Daoy (cell line): ENCODE measurements around the gene SEC22A. TPM values are rescaled to one million over a fixed set of nuclear protein-coding genes. Genes with fewer than 3 reads are reported as not detected.

Source experiments
- DNase-seq: peaks from one replicate; pipeline ENCODE4 v3.0.0-alpha.2; 2015; ENCODE audit warnings: low read depth
- total RNA-seq: library from RNA; depleted of rRNA; stranded (reverse); fragments of >200 nt; shearing (Covaris generic); gene quantifications from 2 replicates; pipeline ENCODE4 v1.2.3, GENCODE V29; 2014

The SEC22A gene
- total RNA-seq, 1 experiment from 2014 or later: 44.9 TPM

- no peak for DNase-seq
These were observed 85.6 kb downstream of the SEC22A start for GRCh38 chr3:123287051-123287961.

- no peak for DNase-seq
These were observed 86.2 kb downstream of the SEC22A start for GRCh38 chr3:123287962-123288302.

- no peak for DNase-seq
These were observed 87.8 kb downstream of the SEC22A start for GRCh38 chr3:123289391-123290106.

DNA sequence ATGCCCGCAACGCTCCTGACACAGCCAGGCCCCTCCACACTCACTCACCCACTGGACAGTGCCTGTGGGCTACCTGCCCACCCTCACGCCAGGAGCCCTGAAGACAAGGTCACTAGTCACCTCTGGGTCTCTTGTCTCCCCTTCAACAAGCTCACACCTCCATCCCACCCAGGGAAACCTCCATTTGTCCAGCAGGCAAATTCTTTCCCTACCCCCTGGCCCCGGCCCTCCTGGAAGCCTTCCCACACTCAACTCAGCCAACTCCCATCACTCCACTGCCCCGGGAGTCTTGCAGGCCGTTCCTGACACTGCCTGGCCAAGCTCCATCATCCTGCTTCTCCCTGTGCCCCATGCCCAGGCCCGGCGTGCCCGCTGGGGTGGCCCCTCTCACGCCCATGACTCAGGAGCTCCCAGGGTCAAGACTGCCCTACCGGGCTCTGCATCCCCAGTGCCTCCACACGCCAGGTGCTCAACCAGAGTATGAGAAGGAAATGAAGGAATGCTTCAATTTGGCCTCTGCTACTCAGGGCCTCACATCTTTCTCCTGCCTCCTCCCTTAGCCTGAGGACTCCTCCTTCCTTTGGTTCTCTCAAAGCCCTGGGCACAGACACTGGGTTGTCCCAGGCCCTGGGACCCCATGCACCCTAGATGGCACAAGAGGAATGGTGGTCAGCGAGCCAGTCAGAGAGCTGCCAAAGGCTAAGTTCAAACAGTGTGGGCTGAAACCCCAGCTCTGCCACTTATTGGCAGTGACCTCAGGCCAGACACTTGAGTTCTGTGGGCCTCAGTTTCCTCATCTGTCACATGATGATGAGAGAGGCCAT is 88.6 kb downstream of the SEC22A start:
- no peak for DNase-seq

DNA sequence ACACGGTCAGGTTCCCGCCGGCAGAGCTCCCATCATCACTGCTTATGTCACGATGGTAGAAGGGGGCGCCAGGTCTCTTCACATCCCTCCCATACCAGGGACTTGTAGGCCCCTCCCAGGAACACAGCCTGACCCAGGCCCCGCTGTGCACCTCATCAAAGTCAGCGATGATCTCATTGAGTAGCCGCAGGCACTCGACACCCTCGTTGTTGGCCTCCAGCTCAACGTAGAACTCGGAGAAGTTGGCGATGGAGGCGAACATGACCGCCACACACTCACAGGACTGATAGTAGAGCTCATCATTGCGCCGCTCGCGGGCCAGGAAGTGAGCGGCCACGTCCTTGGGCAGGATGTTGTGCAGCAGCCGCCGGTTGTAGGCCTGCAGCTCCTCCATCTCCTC is 89.2 kb downstream of the SEC22A start:
- no peak for DNase-seq

GRCh38 chr3:123291404-123291803 is 89.7 kb downstream of the SEC22A start:
- no peak for DNase-seq

DNA sequence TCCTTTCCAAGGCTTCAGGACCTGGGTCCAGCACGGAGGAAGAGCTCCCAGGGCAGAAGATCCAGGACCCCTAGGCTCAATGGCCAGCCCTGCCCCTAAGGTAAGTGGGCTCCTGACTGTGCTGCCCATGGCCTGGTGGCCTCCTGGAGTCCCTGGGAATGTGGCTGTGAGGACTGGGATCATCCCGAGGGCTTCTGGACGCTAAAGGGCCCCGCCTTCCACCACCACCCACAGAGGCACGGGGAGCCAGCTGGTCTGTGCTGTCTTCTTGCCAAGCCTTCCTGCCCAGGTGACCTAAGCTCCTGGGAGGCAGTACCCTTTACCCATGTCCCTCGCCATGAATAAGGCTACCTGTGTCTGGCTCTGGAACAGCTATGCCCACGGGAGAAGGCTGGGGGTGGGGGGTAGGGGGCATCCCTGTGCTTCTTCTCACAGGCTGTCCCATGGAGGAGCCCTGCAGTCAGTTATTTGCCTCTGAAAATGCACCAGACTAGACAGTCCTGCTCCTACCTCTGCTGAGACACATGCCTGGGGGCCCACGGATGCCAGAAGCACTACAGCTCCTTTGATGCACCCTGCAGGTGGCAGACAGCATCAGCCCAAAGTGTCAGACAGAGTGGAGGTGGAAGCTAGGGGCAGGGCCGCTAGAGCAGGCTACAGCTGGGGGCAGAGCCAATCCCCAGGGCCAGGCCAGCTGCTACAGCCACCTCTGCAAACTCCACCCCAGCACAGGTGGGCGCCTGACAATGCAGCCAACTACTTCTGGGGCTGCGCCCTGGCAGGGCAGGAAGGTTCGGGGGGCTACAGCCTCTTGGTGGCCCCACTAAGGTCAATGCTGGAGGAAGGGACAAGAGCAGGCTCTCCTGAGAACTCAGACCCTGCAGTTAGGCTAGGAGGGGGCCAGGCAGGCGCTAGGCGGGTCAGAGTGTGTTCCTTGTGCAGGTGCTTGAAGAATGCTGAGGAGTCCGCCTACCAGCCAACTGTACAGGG is 90.9 kb downstream of the SEC22A start:
- DNase-seq: no peak

DNA sequence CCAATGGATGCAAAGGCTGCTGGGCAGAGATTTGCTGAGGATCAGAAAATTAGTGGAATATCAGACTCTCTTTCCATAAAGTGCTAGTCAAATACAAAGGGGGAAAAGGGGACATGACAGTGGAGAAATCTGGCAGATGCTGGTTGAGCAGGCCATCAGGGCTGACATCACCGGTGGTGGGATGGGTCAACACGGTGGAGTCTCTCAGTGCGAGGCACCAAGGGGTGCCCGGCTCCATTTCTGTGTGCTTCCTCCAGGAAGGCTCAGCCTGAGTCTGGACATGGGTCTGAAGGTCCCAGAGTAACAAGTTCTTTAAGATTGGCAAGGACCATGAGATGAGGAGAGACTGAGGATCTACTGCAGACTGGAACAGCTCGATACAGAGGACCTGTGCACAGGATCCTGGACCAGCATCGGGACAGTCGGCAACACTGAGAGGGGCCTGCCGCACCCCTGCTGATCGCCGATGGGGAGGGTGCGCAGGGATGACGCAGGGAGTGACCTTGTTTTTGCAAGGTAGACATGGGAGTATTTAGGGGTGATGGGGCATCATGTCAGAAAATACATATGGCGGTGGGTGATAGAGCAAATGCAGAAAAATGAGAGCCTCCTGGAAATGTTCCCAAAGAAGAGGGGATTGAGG is 92.7 kb downstream of the SEC22A start:
- DNase-seq: no peak

GRCh38 chr3:123295171-123295900 is 93.6 kb downstream of the SEC22A start:
- DNase-seq: no peak

GRCh38 chr3:123295901-123296250 is 94.1 kb downstream of the SEC22A start:
- no peak for DNase-seq

DNA sequence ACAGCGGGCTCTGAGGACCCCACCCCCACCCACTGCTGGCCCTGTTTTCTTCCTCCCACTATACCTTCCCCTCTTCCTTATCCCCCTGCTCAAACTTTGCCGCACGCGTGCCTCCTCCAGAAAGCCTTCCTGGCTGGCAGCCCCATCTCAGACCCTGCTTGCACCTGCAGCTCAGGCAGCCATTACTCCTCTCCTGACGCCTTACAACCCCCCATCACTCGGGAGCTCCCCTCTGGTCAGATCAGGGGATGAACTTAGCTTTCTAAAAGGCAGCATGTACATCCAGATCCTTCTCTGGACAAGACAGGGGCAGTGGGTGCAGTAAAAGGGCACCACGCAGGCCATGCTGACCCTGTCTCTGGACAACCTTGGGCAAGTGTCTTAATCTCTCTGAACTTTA is 94.5 kb downstream of the SEC22A start:
- DNase-seq: no peak

- DNase-seq: no peak
These were observed 95.3 kb downstream of the SEC22A start for GRCh38 chr3:123296836-123297626.

DNA sequence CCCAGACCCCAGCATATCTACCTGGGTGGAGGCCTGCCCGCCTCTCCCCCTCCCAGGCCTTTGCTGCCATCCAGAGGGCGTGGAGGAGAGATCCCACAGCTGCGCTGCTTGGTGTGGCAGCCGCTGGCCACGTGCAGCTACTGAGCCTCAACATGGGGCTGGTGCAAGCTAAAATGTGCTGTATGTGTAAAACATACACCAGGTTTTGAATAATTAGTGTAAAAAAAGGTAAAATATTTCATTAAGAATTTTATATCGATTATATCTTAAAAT is 95.8 kb downstream of the SEC22A start:
- no peak for DNase-seq

GRCh38 chr3:123298903-123299302 is 97.2 kb downstream of the SEC22A start:
- no peak for DNase-seq

DNA sequence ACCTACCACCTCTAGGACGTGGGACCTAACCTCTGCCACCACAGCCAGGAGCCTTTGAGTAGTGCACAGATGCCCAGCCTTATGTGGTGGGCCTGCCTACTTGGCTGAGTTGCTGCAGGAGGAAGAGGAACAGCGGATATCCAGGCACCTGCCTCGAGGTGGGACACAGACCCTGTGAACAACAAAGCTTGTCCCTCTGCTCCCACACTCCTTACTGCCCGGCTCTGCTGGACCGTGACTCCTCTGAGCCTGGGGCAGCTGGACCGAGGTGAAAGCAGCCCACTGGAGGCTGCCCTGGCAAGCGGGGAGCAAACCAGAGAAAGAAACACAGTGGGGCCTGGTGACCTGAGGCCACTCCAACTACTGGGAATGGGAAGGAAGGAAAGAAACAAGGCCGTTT is 97.8 kb downstream of the SEC22A start:
- DNase-seq: no peak

DNA sequence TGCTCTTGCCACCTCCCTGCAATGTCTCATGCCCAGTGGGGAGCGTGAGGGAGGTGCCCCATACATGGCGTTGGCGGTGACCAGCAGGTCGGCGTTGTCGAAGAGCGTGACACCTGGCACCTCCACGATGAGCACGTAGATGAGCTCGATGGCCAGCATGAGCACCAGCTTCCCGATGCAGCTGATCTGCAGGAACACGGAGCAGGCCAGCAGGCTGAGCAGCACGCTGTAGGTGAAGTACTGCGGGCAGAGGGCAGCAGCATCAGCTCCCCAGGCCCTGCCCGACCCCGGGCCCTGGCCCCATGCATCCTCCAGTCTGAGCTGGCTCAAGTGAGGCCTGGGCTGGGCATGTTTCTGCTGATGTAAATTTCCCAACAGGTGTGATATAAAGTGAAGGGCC is 98.3 kb downstream of the SEC22A start:
- DNase-seq: no peak

GRCh38 chr3:123300583-123300982 is 98.8 kb downstream of the SEC22A start:
- no peak for DNase-seq

DNA sequence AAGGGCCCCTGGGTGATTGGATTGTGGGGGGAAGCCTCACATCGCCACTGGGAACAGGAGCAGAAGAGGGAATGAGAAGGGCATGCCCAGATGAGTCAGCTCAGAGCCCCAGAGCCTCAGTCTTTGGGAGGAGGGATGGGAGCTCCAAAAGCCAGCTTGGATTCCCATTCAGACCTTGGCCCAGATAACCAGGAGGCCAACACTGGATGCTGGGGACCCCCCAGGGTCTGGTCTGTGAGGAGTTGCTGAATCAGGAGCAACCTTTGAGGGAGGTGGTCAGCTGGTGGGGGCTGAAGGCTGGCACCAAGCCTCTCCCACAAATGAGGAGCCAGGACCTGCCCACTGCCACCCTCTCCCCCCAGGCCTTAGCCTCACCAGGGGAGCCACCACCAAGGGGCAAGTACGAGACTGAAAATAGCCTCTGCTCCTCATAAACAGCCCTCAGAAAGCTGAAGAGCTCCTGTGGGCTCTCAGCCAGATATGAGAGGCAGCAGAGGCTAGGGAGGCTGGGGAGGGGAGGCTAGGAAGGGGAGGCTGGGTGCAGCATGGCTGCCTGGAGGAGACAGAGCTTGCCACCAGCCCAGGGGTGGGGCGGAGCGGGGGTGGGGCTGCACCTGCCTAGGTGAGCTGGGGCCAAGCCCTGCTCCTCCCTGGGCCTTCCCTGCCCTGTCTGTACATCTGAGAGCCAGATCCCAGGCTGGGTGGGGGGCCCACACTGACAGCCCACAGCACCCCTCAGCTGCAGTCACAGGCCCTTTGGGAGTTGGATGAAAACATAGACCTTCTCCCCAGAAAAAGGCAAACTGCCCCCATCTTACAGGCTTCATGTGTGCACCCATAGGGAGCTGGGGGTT is 99.8 kb downstream of the SEC22A start:
- no peak for DNase-seq
